ENCODE measurements around the gene ZNF622. TPM values are rescaled to one million over a fixed set of nuclear protein-coding genes. Genes with fewer than 3 reads are reported as not detected.

ZNF622 gene
- total and polyA plus RNA-seq, 10 of the 15 experiments (the other 5 are each of a cell fraction or from before 2014, with no cell fraction given): 9.0 to 60.3 (median 31.0) TPM

GRCh38 chr5:16465544-16466432, at the start of gene ZNF622 (continued):
- TF ChIP-seq SMAD5 (IDR thresholded peaks at IDR 0.05; ENCODE audit: low read depth): peak; percentile 86; the same call in 1 of the 2 replicates
- TF ChIP-seq, protein P1, sequence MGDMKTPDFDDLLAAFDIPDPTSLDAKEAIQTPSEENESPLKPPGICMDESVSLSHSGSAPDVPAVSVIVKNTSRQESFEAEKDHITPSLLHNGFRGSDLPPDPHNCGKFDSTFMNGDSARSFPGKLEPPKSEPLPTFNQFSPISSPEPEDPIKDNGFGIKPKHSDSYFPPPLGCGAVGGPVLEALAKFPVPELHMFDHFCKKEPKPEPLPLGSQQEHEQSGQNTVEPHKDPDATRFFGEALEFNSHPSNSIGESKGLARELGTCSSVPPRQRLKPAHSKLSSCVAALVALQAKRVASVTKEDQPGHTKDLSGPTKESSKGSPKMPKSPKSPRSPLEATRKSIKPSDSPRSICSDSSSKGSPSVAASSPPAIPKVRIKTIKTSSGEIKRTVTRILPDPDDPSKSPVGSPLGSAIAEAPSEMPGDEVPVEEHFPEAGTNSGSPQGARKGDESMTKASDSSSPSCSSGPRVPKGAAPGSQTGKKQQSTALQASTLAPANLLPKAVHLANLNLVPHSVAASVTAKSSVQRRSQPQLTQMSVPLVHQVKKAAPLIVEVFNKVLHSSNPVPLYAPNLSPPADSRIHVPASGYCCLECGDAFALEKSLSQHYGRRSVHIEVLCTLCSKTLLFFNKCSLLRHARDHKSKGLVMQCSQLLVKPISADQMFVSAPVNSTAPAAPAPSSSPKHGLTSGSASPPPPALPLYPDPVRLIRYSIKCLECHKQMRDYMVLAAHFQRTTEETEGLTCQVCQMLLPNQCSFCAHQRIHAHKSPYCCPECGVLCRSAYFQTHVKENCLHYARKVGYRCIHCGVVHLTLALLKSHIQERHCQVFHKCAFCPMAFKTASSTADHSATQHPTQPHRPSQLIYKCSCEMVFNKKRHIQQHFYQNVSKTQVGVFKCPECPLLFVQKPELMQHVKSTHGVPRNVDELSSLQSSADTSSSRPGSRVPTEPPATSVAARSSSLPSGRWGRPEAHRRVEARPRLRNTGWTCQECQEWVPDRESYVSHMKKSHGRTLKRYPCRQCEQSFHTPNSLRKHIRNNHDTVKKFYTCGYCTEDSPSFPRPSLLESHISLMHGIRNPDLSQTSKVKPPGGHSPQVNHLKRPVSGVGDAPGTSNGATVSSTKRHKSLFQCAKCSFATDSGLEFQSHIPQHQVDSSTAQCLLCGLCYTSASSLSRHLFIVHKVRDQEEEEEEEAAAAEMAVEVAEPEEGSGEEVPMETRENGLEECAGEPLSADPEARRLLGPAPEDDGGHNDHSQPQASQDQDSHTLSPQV (IDR thresholded peaks at IDR 0.05): no peak
- TF ChIP-seq SPI1 (IDR thresholded peaks at IDR 0.05; ENCODE audit: borderline replicate concordance, insufficient read depth, low read depth, low read length): peak; percentile 46; the same call in 1 of the 2 replicates
- no peak for TF ChIP-seq JUNB (IDR thresholded peaks at IDR 0.05)
- no peak for TF ChIP-seq NRF1 (conservative IDR thresholded peaks at IDR 0.05; ENCODE audit: low read depth, low read length)
- TF ChIP-seq FOS (IDR thresholded peaks at IDR 0.05; ENCODE audit: borderline replicate concordance, extremely low read depth, insufficient read length): no peak
- TF ChIP-seq, protein P2, sequence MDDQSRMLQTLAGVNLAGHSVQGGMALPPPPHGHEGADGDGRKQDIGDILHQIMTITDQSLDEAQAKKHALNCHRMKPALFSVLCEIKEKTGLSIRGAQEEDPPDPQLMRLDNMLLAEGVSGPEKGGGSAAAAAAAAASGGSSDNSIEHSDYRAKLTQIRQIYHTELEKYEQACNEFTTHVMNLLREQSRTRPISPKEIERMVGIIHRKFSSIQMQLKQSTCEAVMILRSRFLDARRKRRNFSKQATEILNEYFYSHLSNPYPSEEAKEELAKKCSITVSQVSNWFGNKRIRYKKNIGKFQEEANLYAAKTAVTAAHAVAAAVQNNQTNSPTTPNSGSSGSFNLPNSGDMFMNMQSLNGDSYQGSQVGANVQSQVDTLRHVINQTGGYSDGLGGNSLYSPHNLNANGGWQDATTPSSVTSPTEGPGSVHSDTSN (IDR thresholded peaks at IDR 0.05; ENCODE audit: insufficient replicate concordance, low read depth, low read length): peak; percentile 90
- TF ChIP-seq RB1 (IDR thresholded peaks at IDR 0.05; ENCODE audit: borderline replicate concordance): no peak
- TF ChIP-seq IRF5 (IDR thresholded peaks at IDR 0.05; ENCODE audit: borderline replicate concordance): no peak
- no peak for TF ChIP-seq NR2F1 (conservative IDR thresholded peaks at IDR 0.05)
- no peak for TF ChIP-seq WRNIP1 (IDR thresholded peaks at IDR 0.05; ENCODE audit: borderline replicate concordance, low read depth, low read length)
- peak; percentile 99 for TF ChIP-seq POLR2A (IDR thresholded peaks at IDR 0.05; ENCODE audit: low read depth, low read length)
- no peak for TF ChIP-seq USF1 (IDR thresholded peaks at IDR 0.05; ENCODE audit: borderline replicate concordance, extremely low read length, insufficient read depth, low read depth, low read length)
- no peak for TF ChIP-seq BRCA1 (IDR thresholded peaks at IDR 0.05; ENCODE audit: low read depth, low read length)
- 0 out of 2 replicates have a peak, but pooled peaks have one; percentile 18 for TF ChIP-seq CHD2 (IDR thresholded peaks at IDR 0.05; ENCODE audit: borderline replicate concordance, low read depth, low read length)
- TF ChIP-seq RUNX3 (IDR thresholded peaks at IDR 0.05; ENCODE audit: low read length): peak; percentile 64; the same call in 1 of the 2 replicates
- peak; percentile 70; the same call in 1 of the 2 replicates for TF ChIP-seq NFYB (IDR thresholded peaks at IDR 0.05; ENCODE audit: insufficient read depth, low read depth, low read length)
- 0 out of 4 replicates have a peak, but pooled peaks of 1 of the 2 experiments have one; percentile 15 for TF ChIP-seq IKZF2 (IDR thresholded peaks at IDR 0.05)
- no peak for TF ChIP-seq NR2C2 (IDR thresholded peaks at IDR 0.05; ENCODE audit: borderline replicate concordance, control insufficient read depth, insufficient read length, low read depth)
- no peak for TF ChIP-seq TBL1XR1 (IDR thresholded peaks at IDR 0.05; ENCODE audit: low read depth, low read length)
- no peak for TF ChIP-seq BCL11A (IDR thresholded peaks at IDR 0.05; ENCODE audit: low read depth, low read length)
- TF ChIP-seq IKZF1 (conservative IDR thresholded peaks at IDR 0.05): peak; percentile 81; the same call in 1 of the 2 replicates
- no peak for TF ChIP-seq TCF7 (IDR thresholded peaks at IDR 0.05; ENCODE audit: borderline replicate concordance)

All from GM12878 (cell line).